Esophagus muscularis mucosa (tissue), 4 donors: ENCODE data around the gene ZNF385A. TPM values are rescaled to one million over a fixed set of nuclear protein-coding genes. Genes with fewer than 3 reads are reported as not detected.
A peak's percentile ranks its signal among the peaks of the same experiment; 100 is the strongest.

Experiments used
- DNase-seq: peaks from one replicate; pipeline ENCODE4 v3.0.0-alpha.2; 2017; ENCODE audit errors: extremely low spot score
- H3K27ac ChIP-seq, 4 donors: fragments of 200-600 bp; sonication (generic); replicated peaks in 1 of 4; 1 replicate in 3 of 4; 2 replicates in 1 of 4; pipeline ENCODE4 v1.5.1; 2016 to 2019; ENCODE audit warnings: mild to moderate bottlenecking in 1 of 4
- H3K27me3 ChIP-seq, 4 donors: fragments of 200-600 bp; sonication (generic); one replicate each; pipeline versions ENCODE4 v1.5.1 to v1.6.0; 2016 to 2019
- H3K36me3 ChIP-seq, 4 donors: fragments of 200-600 bp; sonication (generic); one replicate each; pipeline ENCODE4 v1.5.1; 2016 to 2019
- H3K4me1 ChIP-seq, 4 donors: fragments of 200-600 bp; sonication (generic); one replicate each; pipeline ENCODE4 v1.5.1; 2016 to 2019
- H3K4me3 ChIP-seq, 4 donors: fragments of 200-600 bp; sonication (generic); 1 replicate in 2 of 4; 2 replicates in 2 of 4; pipeline ENCODE4 v1.5.1; 2016 to 2019; ENCODE audit warnings: mild to moderate bottlenecking in 4 of 4, moderate library complexity in 1 of 4
- H3K9me3 ChIP-seq, 4 donors: fragments of 200-600 bp; sonication (generic); 1 replicate in 3 of 4; 2 replicates in 1 of 4; pipeline ENCODE4 v1.5.1; 2016 to 2019
- EP300 ChIP-seq: sonication (generic); formaldehyde crosslinking; IDR thresholded peaks from one replicate; pipeline ENCODE4 v1.6.1; 2017; ENCODE audit warnings: antibody characterized with exemption
- POLR2A ChIP-seq: fragments of 450-650 bp; IDR thresholded peaks from one replicate; pipeline ENCODE4 v1.6.1; 2017; ENCODE audit warnings: antibody characterized with exemption, moderate library complexity, mild to moderate bottlenecking, low read depth
- POLR2AphosphoS5 ChIP-seq, 2 donors: sonication (generic); formaldehyde crosslinking; IDR thresholded peaks; one replicate each; pipeline ENCODE4 v1.6.1; 2017; ENCODE audit warnings: antibody characterized with exemption in 2 of 2
- WGBS: methylation state at CpG from one replicate; pipeline ENCODE4 v1.1.5; 2018; 5-methylcytosine and 5-hydroxymethylcytosine counted together
- intact Hi-C: fragments of 100-400 bp; cut with DNase I; formaldehyde crosslinking; loops from one replicate; pipeline ENCODE4 v1.15.1; 2023
- total RNA-seq, 4 donors: library from RNA; depleted of rRNA; stranded (reverse); fragments of >200 nt; gene quantifications; one replicate each; pipeline versions ENCODE4 v1.1.0 to v1.2.1, GENCODE V29; 2016
- TF ChIP-seq, protein P1 (sequence below), 3 experiments: fragments of 200-600 bp in 2 of 3; fragments of 450-650 bp in 1 of 3; sonication (generic) in 2 of 3; IDR thresholded peaks; one replicate each; pipeline ENCODE4 v1.5.1; 2017 to 2019; ENCODE audit warnings: antibody characterized with exemption in 3 of 3, mild to moderate bottlenecking in 2 of 3, moderate library complexity in 1 of 3

Gene ZNF385A
- total RNA-seq, 4 donors from 2014 or later, result 15.7 to 32.6 (median 19.4) TPM

DNA sequence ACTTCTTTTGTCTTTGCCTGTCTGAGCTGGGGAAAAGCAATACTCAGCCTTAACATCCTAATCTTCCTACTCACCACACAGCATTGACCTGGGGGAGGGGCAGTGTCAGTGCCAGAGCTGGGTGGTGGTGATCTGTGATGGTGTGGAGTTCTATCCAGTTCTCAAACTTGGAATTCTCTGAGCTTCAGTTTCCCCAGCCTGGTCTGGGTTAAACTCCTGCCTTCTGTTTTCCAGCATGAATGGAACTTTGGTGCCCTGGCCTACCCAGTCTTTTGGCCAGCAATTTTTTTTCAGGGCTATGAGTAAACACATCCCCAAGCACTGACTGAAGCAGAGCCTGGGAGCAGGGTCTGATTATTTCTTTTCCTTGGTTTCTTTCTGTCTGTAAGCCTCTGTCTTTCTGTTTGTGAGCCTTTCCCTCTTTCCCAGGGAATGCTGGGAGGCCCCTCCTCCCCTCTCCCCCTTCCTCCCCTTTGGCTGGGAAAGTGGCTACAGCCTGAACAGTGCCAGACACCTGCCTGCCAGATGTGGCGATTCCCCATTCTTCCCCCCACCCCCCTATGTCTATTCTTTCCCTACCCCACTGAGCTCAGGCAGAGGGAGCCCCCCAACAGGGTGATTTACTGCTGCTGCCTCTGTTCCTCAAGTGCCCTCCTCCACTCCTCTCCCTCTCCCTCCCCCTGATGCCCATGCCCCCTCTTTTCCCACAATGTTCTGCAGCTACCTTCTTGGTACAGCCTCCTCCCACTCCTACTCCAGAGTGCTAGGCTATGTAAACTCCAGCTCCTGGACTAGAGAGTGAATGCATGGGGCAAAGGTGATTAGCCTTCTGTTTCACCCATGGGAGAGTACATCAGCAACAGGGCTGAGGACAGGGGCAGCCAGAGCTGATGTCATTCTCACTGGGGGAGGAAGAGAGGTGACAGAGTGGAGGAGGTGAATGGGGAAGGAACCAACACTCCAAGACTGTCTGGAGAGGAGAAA lies 31.4 kb downstream of the ZNF385A start:
- TF ChIP-seq POLR2AphosphoS5 (IDR thresholded peaks at IDR 0.05), result no peak
- no peak for TF ChIP-seq POLR2A
- no peak for TF ChIP-seq EP300
- TF ChIP-seq, protein P1, sequence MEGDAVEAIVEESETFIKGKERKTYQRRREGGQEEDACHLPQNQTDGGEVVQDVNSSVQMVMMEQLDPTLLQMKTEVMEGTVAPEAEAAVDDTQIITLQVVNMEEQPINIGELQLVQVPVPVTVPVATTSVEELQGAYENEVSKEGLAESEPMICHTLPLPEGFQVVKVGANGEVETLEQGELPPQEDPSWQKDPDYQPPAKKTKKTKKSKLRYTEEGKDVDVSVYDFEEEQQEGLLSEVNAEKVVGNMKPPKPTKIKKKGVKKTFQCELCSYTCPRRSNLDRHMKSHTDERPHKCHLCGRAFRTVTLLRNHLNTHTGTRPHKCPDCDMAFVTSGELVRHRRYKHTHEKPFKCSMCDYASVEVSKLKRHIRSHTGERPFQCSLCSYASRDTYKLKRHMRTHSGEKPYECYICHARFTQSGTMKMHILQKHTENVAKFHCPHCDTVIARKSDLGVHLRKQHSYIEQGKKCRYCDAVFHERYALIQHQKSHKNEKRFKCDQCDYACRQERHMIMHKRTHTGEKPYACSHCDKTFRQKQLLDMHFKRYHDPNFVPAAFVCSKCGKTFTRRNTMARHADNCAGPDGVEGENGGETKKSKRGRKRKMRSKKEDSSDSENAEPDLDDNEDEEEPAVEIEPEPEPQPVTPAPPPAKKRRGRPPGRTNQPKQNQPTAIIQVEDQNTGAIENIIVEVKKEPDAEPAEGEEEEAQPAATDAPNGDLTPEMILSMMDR (IDR thresholded peaks at IDR 0.05), result no peak

DNA sequence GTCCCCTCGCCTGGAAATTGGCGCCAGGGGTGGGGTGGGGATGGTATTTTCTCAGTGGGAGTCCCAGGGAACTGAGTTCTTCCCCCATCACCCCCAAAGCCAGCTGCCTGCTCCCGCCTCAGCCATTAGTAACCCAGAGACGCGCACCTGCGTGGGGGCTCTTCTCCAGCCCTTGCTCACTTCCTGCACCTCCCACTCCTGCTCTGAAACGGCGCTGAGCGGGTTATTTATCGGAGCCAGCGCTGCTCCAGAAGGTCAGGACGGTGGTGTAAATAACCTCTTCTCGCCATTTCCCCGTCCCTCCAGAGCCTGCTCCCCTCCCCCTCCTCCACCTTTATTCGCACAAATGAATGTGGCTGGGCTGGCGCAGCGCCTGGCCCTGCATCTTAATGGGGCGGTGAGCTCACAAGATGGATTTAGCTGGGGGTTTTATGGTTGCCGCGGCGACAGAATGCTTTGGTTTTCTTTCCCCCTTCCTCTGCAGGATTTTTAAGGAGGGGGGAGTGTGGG lies 32.5 kb downstream of the ZNF385A start:
- Histone ChIP-seq H3K4me3 (peak overlapping the region; percentile 27 to 46 (median 43)), H3K36me3 (peaks cover 38 to 46% (median 43%) of the 10 kb centered on the region in 4 donors), H3K27me3 (no peaks in the 10 kb centered on the region), H3K9me3 (no peaks in the 10 kb centered on the region), H3K4me1 (peaks cover 19 to 61% (median 52%) of the 10 kb centered on the region in 4 donors), H3K27ac (peak overlapping the region; percentile 53 to 86 (median 71))
- intact Hi-C loops, result no loop called here
- TF ChIP-seq, protein P1 (IDR thresholded peaks at IDR 0.05), result no peak
- TF ChIP-seq POLR2A (no peak), EP300 (no peak), POLR2AphosphoS5 (IDR thresholded peaks at IDR 0.05) (peak; percentile 8 to 44)
- DNase-seq, result no peak
- WGBS, result 12% methylated on average over 17 of the region's 21 CpGs

More for the DNA sequence above, 31.4 kb downstream of the ZNF385A start:
- no peak for DNase-seq
- intact Hi-C loops, result no loop called here
- Histone ChIP-seq H3K4me1 (peaks cover 24 to 72% (median 62%) of the 10 kb centered on the region in 4 donors), H3K27ac (peak overlapping the region; percentile 53 to 86 (median 71)), H3K27me3 (no peaks in the 10 kb centered on the region), H3K9me3 (no peaks in the 10 kb centered on the region), H3K4me3 (no peak overlapping the region), H3K36me3 (peaks cover 27 to 35% (median 32%) of the 10 kb centered on the region in 4 donors)
- WGBS, result 17% methylated on average over 1 of the region's 1 CpG

DNA sequence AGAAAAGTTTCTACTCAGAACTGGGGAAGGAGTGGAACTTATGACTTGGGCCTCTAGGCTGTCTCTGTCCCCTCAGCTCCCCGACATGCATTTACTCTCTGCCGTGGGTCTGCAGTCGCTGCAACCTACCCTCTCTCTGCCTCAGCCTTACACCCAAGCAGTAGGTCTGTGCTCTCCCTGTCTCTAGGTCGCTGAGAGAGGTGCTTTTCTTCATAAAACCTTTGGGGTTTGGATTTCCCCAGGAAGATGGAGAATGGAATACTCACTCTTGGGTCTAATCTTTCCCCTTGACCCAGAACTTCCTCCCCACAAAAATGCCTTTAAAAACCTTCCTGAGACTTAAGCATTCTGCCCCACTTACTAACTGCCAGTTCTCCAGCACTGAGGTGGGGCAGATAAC lies 33.2 kb downstream of the ZNF385A start:
- Histone ChIP-seq H3K27me3 (no peaks in the 10 kb centered on the region), H3K9me3 (no peaks in the 10 kb centered on the region), H3K4me1 (peaks cover 19 to 54% (median 45%) of the 10 kb centered on the region in 4 donors), H3K4me3 (no peak overlapping the region), H3K27ac (peak overlapping the region; percentile 53 to 86 (median 71)), H3K36me3 (peaks cover 44 to 53% (median 51%) of the 10 kb centered on the region in 4 donors)
- WGBS, result 61% methylated on average over 4 of the region's 4 CpGs
- TF ChIP-seq POLR2AphosphoS5 (IDR thresholded peaks at IDR 0.05), result no peak
- no peak for TF ChIP-seq EP300
- no peak for TF ChIP-seq POLR2A
- TF ChIP-seq, protein P1 (IDR thresholded peaks at IDR 0.05), result no peak
- intact Hi-C loops, result no loop called here
- DNase-seq, result no peak

DNA sequence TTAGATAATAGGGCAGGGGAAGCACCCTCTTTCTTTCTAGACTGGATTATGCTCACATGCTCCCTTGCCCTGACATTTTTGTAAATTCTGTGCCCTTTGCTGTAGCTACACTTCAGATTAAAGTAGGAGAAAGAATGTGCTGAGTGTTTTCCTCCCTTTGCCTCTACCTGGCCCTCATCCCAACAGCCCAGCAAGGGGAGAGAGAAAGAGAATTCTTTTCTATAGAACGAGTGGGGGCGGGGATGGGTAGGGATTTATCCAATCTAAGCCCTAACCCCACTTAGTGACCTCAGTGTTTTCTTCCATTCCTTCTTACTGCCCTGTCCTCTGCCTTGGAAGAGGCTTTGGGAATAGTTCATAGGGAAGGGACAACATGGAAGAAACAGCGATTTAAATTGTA lies 33.8 kb downstream of the ZNF385A start:
- Histone ChIP-seq H3K27me3 (no peaks in the 10 kb centered on the region), H3K36me3 (peaks cover 47 to 59% (median 57%) of the 10 kb centered on the region in 4 donors), H3K27ac (peak overlapping the region; percentile 53 to 86 (median 71)), H3K4me1 (peaks cover 19 to 48% (median 39%) of the 10 kb centered on the region in 4 donors), H3K4me3 (no peak overlapping the region), H3K9me3 (no peaks in the 10 kb centered on the region)
- no peak for DNase-seq
- intact Hi-C loops, result no loop called here
- TF ChIP-seq, protein P1 (IDR thresholded peaks at IDR 0.05), result no peak
- TF ChIP-seq EP300, result no peak
- 72% methylated on average over 3 of the region's 3 CpGs for WGBS
